ENCODE data around the gene DLGAP4.

The DLGAP4 gene

DNA sequence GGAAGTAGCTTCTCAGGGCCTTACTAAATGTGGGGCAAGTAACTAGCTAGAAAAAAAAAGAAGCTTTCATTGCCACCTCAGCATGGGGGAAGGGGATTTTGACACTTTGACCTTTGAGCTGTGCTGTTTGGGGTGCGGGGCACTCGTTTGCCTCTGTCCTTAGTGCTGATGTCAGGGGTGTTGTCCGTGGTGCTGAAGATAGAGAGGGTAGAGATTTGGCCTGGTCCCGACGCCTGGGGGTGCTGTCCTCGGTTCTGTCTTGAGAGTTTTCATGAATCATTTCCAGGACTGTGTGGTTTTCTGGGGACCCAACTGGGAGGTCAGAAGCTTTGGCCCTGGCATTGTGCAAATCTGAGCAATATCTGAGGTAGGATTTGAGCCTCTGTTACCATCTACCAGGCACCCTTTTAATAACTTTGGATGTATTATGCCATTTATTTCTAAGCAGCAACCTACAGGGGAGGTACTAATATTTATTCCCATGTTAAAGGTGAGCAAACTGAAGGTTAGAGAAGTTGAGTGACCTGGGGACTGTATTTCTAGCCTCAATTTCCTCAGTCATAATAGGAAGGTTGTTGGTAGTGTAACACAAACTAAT lies 78.0 kb downstream of the DLGAP4 start:
- no peak for DNase-seq

DNA sequence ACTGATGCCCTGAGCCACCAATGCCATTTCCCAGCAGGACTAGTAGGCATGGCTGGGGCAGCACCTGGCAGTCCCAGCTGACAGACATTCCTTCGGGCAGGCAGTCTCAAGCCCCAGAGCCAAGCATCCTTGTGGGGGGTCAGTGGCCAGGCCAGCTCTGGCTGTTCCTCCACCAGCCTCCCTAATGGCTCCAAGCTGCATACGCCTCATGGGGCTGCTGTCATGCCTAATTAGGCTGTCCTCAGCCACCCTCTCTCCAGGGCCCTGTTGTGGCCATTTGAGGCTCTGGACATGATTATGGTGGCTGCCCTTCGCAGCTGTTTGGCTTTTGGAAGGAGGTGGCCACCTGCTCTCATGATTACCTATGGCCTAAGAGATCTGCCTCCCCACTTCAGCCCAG lies 79.4 kb downstream of the DLGAP4 start:
- DNase-seq = peak in 2 of 14 donors; percentile 13 to 89

DNA sequence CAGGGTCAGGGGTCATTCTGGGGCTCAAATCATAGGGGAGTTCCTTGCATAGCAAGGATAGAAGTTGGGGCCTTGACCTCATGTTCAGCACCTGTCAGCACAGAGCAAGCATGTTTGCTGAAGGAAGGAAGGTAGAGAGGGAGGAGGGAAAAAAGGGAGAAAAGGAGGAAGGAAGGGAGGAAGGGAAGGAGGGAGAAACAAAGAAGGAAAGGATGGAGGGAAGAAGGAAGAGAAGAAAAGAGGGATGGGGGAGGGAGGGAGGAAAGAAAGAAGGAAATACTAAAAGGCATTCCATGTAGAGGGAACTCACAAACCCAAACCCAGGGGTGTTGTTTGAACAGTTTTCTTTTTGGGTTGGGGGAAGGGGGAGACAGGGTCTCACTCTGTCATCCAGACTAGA lies 80.1 kb downstream of the DLGAP4 start:
- no peak for DNase-seq

DNA sequence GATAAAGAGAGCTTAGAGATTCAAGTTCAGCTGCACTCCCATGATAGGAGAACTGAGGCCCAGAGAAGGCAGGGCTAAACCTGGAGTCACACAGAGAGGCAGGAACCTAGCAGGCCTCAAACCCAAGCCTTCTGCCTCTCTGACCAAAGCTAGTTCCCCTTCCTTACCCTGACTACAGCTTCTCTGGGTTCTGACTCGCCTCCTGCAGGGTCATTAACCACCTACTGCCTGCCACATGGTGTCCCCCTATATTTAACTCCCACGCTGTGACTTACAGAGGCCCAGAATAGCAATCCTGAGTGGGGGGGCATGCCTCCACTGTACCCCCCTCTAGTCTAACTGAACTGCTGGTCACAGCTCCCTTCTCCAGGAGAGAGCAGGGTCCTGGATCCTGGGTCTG lies 84.1 kb downstream of the DLGAP4 start:
- no peak for DNase-seq

DNA sequence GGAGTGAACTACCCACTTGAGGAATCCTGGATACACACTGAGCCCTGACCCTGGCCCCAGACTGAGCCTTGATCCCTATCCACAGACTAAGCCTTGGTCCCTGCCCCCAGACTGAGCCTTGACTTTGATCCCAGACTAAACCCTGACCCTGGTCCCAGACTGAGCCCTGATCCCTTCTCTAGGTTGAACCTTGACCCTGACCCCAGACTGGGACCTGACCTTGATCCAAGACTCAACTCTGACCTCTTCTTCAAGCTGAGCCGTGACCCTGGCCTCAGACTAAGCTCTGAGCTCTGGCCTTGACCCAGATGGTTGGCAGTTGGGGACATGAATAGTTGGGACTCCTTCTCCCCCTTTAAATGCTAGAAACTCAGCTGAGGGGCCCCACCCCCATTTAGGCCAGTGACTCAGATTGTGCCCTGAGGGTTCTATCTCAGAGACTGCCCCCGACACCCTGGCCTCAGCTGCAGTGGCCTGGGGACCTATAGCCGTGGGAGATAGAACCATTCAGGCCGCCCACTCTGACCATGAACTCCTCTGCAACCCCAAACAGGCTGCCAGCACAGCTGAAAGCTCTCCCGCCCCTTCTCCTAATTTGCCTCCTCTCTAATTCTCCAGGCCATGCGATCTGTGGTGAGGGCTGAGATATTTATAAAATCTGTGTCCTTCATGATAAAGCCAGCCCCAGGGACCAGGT lies 84.7 kb downstream of the DLGAP4 start:
- no peak for DNase-seq

DNA sequence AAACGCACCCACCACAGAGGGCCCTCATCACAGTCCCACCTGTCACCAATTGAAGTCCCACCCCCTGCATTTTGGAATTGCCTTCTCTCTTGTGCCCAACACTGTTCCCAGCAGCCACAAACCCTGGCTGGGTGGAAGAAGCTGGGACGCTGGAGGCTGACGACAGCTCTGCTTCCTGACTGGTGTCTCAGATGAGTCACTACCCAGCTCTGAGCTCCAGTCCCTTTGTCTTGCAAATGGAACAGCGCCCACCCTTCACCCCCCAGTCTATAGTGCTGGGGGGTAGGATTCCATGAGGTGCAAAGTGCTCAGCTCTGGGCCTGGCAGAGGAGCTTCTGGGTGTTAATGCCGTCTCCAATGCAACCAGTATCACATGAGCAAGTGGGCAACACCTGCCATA lies 85.3 kb downstream of the DLGAP4 start:
- no peak for DNase-seq

DNA sequence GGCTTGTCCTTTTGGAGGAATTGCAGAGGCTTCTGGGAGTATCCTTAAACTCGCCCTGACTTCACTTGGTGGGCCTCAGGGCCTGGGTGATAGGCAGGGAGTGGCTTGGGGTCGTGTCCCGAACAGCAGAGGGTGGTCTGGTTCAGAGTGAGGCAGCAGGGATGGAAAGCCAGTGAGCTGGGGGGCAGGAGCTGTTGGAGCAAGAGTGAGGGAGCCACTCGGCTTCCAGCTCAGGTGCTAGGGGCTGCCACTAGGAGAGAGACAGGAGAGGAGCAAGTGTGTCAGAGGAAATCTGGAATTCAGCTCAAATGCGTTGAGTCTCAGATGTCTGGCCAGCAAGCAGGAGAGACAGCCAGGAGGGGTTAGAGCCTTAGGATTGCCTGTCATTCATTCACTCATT lies 85.8 kb downstream of the DLGAP4 start:
- DNase-seq = no peak

DNA sequence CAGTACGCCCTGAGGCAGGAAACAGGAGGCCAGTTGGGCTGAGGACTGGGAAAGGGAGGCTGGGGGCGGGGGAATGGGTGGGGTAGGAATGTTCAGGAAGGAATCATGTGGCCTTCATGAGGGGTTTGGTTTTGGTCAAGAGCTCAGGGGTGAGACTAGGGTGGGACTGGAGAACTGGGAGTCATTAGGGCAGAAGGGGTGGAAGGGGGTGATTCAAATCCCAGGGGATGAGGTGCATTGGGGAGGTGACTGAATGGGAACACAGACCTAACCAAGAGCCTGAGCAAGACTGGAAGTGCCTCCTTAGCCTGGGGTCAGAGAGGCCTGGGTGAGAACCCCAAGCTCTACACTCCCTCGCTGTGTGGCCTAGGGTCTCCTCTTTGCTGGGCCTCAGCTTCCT lies 86.8 kb downstream of the DLGAP4 start:
- DNase-seq = no peak

DNA sequence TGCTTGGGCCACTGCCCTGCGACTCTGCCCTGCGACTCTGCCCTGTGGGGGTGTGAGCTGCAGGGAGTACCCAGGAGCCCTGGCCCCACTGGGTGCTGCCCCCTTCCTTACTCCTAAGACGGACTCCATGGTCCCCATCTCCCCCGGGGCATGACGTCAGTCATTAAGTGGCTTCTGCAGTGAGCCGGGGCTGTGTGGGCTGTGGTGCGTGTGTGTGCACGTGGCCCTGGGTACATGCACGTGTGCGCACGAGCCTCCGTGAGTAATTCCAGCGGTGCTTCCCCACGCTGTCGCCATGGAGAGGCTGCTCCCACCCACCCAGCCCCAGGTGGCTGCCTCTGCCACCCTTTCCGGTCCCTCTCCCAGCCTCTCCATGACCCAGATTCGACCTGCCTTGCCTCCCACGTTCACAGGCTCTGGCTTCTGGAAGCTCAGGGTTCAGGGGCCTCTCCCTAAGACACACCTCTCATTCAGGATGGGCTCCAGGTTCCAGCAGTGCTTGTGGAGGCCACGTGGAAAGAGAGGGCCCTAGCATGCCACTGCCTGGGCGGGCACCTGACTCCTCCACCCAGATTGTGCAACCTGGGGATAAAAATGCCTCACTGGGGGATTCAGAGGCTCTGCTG lies 88.3 kb downstream of the DLGAP4 start:
- DNase-seq = no peak

DNA sequence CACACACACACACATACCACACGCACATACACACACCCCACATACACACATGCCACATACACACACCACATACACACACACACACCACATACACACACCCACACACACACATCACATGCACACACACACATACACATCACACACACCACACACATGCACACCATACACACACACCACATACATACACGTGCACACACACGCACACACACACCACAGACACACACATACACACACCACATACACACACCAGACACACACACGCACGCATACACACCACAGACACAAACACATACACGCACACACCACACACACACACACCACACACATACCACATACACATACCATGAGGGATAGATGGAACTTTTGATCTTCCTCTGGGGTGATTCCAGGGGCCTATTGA lies 90.2 kb downstream of the DLGAP4 start:
- no peak for DNase-seq

DNA sequence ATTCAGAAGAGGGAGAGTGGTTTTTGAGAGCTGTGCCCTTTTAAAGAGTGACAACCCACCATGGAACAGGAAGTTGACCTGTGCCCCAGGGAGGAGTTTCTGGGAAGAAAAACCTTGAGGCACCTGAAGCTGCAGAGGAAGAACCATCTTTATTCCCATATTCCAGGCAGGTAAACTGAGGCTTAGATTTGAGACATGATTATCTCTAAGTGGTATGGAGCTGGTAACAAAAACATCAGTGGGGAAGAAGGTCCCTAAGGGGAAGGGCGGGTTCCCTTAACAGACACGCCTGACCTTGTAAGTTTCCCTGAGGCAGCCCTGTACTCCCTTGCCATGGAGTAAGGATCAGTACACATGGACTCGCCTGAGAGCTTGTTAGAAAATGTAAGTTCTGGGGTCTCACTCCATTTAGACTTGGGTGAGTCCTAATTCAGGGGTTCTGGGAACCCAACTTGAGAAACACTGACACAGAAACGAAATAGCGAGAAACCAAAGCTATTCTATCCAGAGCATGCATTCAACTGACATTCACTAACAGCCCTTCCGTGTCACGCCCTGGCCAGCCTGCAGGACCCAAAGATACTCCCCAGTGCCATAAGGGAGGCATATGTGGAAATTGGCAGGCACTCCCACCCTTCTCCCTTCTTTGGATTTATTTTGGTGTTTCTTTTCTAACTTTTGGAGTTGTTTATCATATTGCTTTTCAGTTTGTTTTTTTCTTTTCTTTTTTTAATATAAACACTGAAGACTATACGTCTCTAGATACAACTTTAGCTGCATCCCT lies 90.9 kb downstream of the DLGAP4 start:
- DNase-seq = no peak

DNA sequence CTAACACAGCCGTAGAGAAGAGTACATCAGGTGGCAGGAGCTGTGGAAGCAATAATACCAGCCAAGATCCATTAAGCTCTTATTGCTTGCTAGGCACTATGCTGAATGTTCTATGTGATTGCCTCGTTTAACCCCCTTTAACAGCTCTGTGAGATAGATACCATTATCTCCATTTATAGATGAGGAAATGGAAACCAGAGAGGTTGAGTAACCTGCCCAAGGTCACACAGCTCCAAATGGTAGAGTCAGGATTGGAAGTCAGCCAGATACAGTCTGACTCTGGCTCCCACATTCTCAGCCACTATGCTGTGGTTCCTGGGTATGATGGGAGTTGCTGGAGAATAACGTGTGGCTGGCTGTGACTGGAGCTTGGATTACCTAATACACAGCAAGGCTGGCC lies 92.4 kb downstream of the DLGAP4 start:
- no peak for DNase-seq

DNA sequence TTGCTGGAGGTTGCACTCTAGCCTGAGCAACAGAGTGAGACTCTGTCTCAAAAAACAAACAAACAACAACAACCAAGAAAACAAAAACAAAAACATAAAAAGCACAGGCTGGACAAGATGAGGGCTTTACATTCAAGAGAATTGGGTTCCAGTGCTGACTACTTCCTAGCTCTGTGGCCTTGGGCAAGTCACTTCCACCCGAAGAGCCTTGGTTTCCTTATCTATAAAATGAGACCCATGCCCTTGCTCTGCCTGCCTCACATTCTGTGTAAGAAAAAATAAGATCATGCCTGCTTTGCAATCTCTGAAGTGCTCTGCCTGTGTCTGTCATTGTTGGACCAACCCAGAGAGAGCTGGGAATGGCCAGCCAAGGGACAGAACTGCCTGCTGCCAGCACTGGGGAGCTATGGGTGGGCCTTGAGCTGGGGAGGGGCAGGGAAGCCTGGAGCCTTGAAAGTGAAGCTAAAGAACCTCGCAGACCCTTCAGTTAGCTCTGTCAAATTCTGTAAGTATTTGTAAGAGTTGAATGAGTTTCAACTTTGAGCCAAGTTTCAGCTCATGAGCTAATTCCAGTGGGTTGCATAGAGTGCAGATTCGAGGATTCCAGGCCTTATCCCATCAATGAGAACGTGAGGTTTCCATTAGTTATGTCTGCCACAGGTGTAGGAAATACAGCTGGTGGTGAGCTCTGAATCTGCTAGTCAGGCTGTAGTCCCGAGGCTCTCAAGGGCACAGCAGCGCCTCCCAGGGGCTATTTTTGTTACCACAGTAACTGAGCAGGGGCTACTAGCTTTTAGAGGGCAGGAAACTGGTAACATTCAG lies 93.2 kb downstream of the DLGAP4 start:
- peak in 6 of 14 donors; percentile 10 to 22 (median 16) for DNase-seq

DNA sequence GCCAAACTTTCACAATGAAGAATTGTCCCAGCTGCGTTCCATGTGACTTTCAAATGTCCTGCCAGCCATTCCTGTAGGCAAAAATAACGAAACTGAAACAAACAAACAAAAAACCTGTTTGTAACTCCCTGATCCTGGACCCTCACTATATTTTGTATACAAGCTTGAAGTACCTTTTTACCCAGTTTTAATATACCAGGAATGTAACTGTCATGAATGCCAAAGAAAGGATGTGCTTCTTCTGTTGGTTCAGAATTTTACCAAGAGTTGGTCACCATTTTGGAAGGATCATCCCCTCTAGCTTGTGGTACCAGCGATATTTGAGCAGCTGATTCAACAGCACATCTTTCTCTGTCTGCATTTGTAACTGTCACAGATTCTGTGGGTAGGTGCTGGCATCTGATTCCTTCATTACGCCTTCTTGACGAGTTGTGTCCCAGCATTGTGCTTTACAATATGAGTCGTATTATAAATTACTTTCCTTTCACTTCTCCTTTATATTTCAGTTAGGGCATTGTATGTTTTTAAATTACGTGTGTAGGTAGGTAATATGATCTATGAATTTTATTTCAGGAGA lies 93.9 kb downstream of the DLGAP4 start:
- DNase-seq = no peak

DNA sequence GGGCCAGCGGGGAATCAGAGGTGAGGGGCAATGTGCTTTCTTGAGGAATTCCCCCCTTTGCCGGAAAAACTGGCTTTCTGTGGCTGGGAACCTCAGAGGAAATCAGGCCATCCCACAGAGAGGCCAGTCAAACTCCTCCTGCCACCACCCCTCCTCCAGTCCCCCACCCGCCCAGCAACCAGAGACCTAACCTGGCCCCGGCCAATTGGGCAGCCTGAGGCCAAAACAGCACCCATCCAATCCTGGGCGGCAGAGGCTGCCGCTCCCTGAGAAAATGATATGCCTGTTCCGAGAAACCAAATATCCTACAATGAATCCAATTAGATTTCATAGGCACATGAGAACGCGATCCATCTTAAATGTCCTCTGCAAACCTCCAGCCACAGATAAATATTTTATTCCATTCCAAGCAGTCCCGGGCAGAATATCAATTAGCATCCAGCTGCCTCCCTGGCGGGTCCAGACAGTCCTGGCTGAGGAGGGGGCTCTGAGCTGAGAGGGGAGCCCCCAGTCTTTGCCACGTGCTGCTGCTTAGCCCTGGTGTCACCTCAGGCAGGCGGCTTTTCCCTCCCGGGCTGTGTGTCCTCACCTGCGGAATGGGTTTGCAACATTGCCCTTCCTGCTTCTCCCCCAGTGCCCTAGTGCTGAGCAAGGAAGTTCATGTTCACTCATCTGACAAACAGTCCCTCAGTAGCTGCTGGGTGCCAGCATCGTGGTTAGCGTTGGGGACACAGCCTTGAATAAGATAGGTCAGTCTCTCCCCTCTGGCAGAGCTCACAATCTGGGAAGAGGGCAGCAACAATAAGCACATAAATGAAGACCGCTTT lies 95.0 kb downstream of the DLGAP4 start:
- DNase-seq = peak in 3 of 14 donors; percentile 2 to 4 (median 4)

DNA sequence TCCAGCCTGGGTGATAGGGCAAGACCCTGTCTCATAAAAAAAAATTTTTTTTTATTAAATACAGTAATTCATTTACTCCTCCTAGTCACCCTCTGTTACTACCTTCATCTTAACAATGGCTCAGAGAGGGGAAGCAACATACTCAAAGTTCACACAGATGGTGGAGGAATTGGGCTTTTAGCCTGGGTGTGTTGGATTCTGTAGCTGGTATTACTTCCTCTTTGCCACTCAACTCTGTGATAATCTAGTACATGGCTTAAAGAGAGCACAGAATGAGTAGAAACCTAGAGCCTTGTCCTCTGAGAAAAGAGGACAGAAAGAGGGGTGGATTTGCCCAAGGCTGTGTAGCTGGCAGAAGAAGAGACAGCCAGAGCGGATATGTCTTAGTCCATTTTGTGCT lies 96.6 kb downstream of the DLGAP4 start:
- DNase-seq = no peak

DNA sequence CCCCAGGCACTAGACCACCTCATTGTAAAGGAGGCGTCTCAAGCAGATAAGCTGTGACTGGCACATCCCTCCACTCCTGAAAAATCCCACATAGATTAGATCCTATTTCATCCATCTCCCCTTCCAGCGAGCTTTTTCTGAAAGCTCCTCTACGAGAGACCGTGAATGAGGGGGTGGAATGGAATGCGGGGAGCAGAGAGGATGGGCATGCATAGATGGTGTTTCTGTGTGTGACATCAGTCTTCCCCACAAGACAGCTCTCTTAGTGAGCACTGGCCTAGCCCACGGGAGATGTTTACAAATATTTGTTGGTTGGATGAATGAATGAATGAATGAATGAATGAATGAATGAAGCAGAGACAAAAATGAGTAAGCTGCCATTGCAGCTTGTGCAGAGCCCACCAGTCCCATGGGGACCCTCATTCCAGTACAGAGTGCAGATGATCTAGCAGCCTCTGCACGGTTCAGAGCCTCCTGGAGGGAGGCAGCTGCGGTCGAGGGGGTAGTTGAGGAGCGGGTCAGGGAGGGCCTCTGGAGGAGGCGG lies 98.4 kb downstream of the DLGAP4 start:
- DNase-seq = no peak

DNA sequence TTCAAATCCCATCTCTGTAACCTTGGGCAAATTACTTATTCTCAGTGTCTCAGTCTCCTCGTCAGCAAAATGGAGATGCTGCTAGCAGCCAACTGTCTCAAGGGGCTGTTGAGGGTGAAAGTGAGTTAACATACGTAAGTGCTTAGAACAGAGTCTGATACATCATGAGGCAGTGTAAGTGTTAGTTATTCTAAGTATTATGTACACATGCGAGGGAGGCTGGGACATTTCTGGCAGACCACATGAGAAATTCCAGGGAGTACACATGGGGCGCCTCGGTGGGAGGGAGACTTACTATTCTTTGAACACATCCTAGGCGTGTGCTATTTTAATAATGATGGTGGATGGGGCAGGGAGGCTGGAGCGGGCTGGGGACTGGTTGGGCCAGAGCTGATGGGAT lies 99.1 kb downstream of the DLGAP4 start:
- DNase-seq = no peak

DNA sequence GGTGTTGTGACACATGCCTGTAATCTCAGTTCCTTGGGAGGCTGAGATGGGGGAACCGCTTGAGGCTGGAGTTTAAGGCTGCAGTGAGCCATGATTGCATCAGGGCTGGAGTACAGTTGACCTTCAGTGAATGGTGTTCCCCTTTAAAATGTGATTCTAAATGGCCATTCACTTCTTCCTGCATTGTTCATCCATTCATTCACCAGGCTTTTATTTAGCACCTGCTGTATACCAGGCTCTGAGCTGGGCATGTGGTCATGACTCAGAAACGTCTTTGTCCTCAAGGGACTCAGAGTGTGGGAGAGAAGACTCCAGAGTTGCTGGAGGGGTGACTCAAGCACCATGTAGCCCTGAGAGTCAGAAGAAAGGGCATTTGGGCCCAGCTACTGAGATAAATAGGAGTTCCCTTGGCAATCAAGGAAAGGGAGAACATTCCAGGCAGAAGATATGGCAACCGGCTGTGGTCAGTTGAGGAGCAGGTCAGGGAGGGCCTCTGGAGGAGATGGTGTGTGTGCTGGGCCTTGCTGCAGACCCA lies 101.1 kb downstream of the DLGAP4 start:
- DNase-seq = no peak

DNA sequence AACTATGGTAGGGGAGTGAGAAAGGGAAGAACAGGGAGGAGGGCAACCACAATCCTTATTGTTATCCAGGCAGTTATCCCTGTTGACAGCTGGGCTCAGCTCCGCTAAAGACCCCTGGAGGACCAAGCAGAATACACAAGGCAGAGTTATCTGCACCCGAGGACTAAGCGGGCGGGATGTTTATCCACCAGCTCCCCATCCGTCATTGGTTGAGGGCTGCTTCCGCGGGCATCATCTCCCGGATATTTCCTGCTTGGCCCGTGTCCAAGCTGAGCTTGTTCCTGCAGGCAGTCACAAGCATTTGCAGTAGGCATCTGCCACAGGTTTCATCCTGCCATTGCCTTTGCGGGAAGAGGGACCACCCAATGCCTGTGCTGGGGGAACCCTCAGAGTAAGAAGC lies 102.1 kb downstream of the DLGAP4 start:
- DNase-seq = peak in 1 of 14 donors; percentile 22

Measured in C1 segment of cervical spinal cord (tissue), 14 donors.